GM19468 (cell line): Measurements from ENCODE around the gene CGB3.

ENCODE experiments used
- ATAC-seq: cut with Tn5 transposase; IDR thresholded peaks from one replicate; pipeline ENCODE4 v1.9.1; 2021; ENCODE audit warnings: mild to moderate bottlenecking, moderate library complexity, moderate number of reproducible peaks; ENCODE audit not compliant: unreplicated experiment; ENCODE audit errors: extremely low read depth

CGB3 gene

GRCh38 chr19:49017666-49018351 lies 6.3 kb downstream of the CGB3 start:
- no peak for ATAC-seq

- ATAC-seq: no peak
Observed at GRCh38 chr19:49017041-49017665, 7.0 kb downstream of the CGB3 start, which contains the start of gene LHB. LHB (minus strand) TSS chr19:49017091; CDS start chr19:49017081, 10 bp downstream.

- no peak for ATAC-seq
Observed at GRCh38 chr19:49016067-49016839, 7.9 kb downstream of the CGB3 start.

- ATAC-seq: no peak
Observed at GRCh38 chr19:49014870-49015255, 9.3 kb downstream of the CGB3 start.

GRCh38 chr19:49014123-49014869 lies 9.8 kb downstream of the CGB3 start:
- no peak for ATAC-seq

- ATAC-seq: no peak
Observed at GRCh38 chr19:49011194-49011593, 12.9 kb downstream of the CGB3 start.

GRCh38 chr19:49010453-49010852 lies 13.7 kb downstream of the CGB3 start:
- no peak for ATAC-seq

- ATAC-seq: no peak
Observed at GRCh38 chr19:49009828-49010227, 14.3 kb downstream of the CGB3 start.

GRCh38 chr19:49006905-49007304 lies 17.2 kb downstream of the CGB3 start:
- no peak for ATAC-seq

- ATAC-seq: no peak
Observed at GRCh38 chr19:49004964-49005614, 19.0 kb downstream of the CGB3 start.

GRCh38 chr19:49004133-49004532 lies 20.0 kb downstream of the CGB3 start:
- no peak for ATAC-seq

- no peak for ATAC-seq
Observed at GRCh38 chr19:48999481-49000325, 24.4 kb downstream of the CGB3 start.

GRCh38 chr19:48997972-48998371 lies 26.2 kb downstream of the CGB3 start:
- no peak for ATAC-seq

- ATAC-seq: no peak
Observed at GRCh38 chr19:48994035-48994386, 30.1 kb downstream of the CGB3 start.

- peak; percentile 67 for ATAC-seq
Observed at GRCh38 chr19:48993175-48994034, 30.7 kb downstream of the CGB3 start, which contains the start of the genes GYS1 and RUVBL2. GYS1 (minus strand) TSS chr19:48993309; CDS start chr19:48993112, 197 bp downstream. RUVBL2 (plus strand) TSS chr19:48993887; CDS start chr19:48993912, 25 bp downstream.

GRCh38 chr19:48992581-48993174 lies 31.5 kb downstream of the CGB3 start:
- ATAC-seq: no peak

GRCh38 chr19:48991873-48992580 lies 32.1 kb downstream of the CGB3 start:
- no peak for ATAC-seq
